Measurements from ENCODE around the gene CCDC185. TPM values are rescaled to one million over a fixed set of nuclear protein-coding genes. Genes with fewer than 3 reads are reported as not detected.

Gene CCDC185
- total and polyA plus RNA-seq, 10 of the 15 experiments (the other 5 are each of a cell fraction or from before 2014, with no cell fraction given) = not detected

DNA sequence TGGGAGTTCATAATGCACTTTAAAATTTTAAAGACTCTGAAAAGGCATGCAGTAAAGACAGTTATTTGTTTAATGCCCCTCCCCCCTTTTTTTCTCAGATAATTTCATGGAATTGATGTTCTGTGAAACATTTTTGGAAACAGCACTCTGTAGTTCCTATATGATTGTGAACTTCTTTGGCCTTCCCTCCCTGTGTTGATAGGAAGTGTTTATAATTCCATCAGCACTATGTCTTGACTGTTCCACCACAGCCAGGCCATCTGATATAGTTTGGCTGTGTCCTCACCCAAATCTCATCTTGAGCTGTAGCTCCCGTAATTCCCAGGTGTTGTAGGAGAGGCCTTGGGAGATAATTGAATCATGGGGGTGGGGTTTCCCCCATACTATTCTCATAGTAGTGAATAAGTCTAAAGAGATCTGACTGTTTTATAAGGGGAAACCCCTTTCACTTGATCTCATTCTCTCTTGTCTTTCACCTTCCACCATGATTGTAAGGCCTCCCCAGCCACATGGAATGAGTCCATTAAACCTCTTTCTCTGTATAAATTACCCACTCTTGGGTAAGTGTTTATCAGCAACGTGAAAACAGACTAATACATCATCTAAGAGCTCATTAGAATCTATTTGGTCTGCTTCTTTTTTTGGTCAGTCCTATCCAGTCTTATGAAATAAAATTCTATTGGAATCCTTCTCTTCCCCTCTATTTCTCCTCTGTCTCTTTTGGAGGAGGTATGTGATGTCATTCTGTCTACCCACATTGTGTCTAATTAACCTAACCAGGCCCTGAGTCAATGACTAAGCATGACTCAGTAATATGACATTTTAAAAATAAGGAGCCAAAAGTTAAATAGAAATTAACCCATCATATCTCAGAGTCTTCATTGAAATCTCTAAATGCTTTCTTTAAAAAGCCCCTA lies 8.9 kb downstream of the CCDC185 start (continued):
- TF ChIP-seq, protein P1, sequence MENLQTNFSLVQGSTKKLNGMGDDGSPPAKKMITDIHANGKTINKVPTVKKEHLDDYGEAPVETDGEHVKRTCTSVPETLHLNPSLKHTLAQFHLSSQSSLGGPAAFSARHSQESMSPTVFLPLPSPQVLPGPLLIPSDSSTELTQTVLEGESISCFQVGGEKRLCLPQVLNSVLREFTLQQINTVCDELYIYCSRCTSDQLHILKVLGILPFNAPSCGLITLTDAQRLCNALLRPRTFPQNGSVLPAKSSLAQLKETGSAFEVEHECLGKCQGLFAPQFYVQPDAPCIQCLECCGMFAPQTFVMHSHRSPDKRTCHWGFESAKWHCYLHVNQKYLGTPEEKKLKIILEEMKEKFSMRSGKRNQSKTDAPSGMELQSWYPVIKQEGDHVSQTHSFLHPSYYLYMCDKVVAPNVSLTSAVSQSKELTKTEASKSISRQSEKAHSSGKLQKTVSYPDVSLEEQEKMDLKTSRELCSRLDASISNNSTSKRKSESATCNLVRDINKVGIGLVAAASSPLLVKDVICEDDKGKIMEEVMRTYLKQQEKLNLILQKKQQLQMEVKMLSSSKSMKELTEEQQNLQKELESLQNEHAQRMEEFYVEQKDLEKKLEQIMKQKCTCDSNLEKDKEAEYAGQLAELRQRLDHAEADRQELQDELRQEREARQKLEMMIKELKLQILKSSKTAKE (IDR thresholded peaks at IDR 0.05; ENCODE audit: low read depth, poor library complexity, severe bottlenecking) = no peak
- no peak for TF ChIP-seq BCL11A (IDR thresholded peaks at IDR 0.05; ENCODE audit: low read depth, low read length)
- no peak for TF ChIP-seq EGR1 (IDR thresholded peaks at IDR 0.05; ENCODE audit: borderline replicate concordance in 1 of 2, low read depth in 2 of 2, low read length in 2 of 2)
- TF ChIP-seq KDM1A (IDR thresholded peaks at IDR 0.05; ENCODE audit: borderline replicate concordance) = no peak
- TF ChIP-seq HDAC6 (IDR thresholded peaks at IDR 0.05; ENCODE audit: unreplicated experiment) = no peak
- TF ChIP-seq POU2F2 (IDR thresholded peaks at IDR 0.05; ENCODE audit: borderline replicate concordance, low read depth, low read length) = no peak
- TF ChIP-seq JUNB (IDR thresholded peaks at IDR 0.05) = no peak
- TF ChIP-seq TCF7 (IDR thresholded peaks at IDR 0.05; ENCODE audit: borderline replicate concordance) = no peak
- no peak for TF ChIP-seq STAT3 (IDR thresholded peaks at IDR 0.05; ENCODE audit: low read depth, low read length)
- TF ChIP-seq, protein P2, sequence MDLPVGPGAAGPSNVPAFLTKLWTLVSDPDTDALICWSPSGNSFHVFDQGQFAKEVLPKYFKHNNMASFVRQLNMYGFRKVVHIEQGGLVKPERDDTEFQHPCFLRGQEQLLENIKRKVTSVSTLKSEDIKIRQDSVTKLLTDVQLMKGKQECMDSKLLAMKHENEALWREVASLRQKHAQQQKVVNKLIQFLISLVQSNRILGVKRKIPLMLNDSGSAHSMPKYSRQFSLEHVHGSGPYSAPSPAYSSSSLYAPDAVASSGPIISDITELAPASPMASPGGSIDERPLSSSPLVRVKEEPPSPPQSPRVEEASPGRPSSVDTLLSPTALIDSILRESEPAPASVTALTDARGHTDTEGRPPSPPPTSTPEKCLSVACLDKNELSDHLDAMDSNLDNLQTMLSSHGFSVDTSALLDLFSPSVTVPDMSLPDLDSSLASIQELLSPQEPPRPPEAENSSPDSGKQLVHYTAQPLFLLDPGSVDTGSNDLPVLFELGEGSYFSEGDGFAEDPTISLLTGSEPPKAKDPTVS (IDR thresholded peaks at IDR 0.05; ENCODE audit: low read depth, low read length) = no peak
- TF ChIP-seq, protein P3, sequence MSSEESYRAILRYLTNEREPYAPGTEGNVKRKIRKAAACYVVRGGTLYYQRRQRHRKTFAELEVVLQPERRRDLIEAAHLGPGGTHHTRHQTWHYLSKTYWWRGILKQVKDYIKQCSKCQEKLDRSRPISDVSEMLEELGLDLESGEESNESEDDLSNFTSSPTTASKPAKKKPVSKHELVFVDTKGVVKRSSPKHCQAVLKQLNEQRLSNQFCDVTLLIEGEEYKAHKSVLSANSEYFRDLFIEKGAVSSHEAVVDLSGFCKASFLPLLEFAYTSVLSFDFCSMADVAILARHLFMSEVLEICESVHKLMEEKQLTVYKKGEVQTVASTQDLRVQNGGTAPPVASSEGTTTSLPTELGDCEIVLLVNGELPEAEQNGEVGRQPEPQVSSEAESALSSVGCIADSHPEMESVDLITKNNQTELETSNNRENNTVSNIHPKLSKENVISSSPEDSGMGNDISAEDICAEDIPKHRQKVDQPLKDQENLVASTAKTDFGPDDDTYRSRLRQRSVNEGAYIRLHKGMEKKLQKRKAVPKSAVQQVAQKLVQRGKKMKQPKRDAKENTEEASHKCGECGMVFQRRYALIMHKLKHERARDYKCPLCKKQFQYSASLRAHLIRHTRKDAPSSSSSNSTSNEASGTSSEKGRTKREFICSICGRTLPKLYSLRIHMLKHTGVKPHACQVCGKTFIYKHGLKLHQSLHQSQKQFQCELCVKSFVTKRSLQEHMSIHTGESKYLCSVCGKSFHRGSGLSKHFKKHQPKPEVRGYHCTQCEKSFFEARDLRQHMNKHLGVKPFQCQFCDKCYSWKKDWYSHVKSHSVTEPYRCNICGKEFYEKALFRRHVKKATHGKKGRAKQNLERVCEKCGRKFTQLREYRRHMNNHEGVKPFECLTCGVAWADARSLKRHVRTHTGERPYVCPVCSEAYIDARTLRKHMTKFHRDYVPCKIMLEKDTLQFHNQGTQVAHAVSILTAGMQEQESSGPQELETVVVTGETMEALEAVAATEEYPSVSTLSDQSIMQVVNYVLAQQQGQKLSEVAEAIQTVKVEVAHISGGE (CRISPR knock-in tag; IDR thresholded peaks at IDR 0.05) = no peak
